SK-N-SH (cell line): ENCODE measurements around the gene PYY. TPM values are rescaled to one million over a fixed set of nuclear protein-coding genes. Genes with fewer than 3 reads are reported as not detected.

ENCODE experiments used
- CTCF ChIA-PET: fragments of 300-600, 350-600 bp; formaldehyde crosslinking; extraction: SDS; loops from one replicate; lab custom pipeline; 2021; lab: Yijun Ruan, JAX
- POLR2A ChIA-PET: fragments of 350-600 bp; sonication (Branson Sonifier 250); formaldehyde crosslinking; extraction: SDS; loops from one replicate; lab custom pipeline; 2020; ENCODE audit warnings: antibody characterized with exemption, inconsistent platforms; lab: Yijun Ruan, JAX
- DNase-seq: peaks from one replicate; pipeline ENCODE4 v3.0.0; 2012
- H2AFZ ChIP-seq: fragments of 200-600 bp; sonication (generic); 2 replicates; pipeline ENCODE4 v1.8.1; 2016; ENCODE audit warnings: antibody characterized with exemption, mild to moderate bottlenecking, low read depth
- H3F3A ChIP-seq: fragments of 200-600 bp; sonication (generic); replicated peaks from 2 replicates; pipeline ENCODE3; 2016; ENCODE audit warnings: antibody characterized with exemption, mild to moderate bottlenecking; ENCODE audit not compliant: insufficient read depth
- H3K27ac ChIP-seq, 2 experiments: fragments of 200-500 bp in 1 of 2; fragments of 200-600 bp in 1 of 2; sonication (Bioruptor generic) in 1 of 2; sonication (generic), shearing (Covaris generic) in 1 of 2; 2 replicates each; pipeline versions ENCODE4 v1.5.1 to v1.6.1; 2014 to 2016; ENCODE audit warnings: low read depth in 2 of 2, inconsistent platforms in 1 of 2, low read length in 1 of 2, mild to moderate bottlenecking in 1 of 2, mixed read lengths in 1 of 2
- H3K27me3 ChIP-seq: fragments of 200-600 bp; sonication (generic), shearing (Covaris generic); 2 replicates; pipeline ENCODE4 v1.6.1; 2016; ENCODE audit warnings: mixed run types; ENCODE audit not compliant: insufficient read depth
- H3K36me3 ChIP-seq, 2 experiments: fragments of 200-500 bp in 1 of 2; fragments of 200-600 bp in 1 of 2; sonication (Bioruptor generic) in 1 of 2; sonication (generic) in 1 of 2; replicated peaks in 1 of 2; 2 replicates each; pipeline versions ENCODE3 to v1.5.1; 2014 to 2016; ENCODE audit warnings: low read length in 1 of 2, mild to moderate bottlenecking in 1 of 2; ENCODE audit not compliant: insufficient read depth in 2 of 2, control insufficient read depth in 1 of 2
- H3K4me1 ChIP-seq, 2 experiments: fragments of 200-500 bp in 1 of 2; fragments of 200-600 bp in 1 of 2; sonication (Bioruptor generic) in 1 of 2; sonication (generic), shearing (Covaris generic) in 1 of 2; 2 replicates each; pipeline versions ENCODE4 v1.5.1 to v1.6.1; 2014 to 2016; ENCODE audit warnings: low read depth in 1 of 2, low read length in 1 of 2, mixed run types in 1 of 2; ENCODE audit not compliant: insufficient read depth in 2 of 2, control insufficient read depth in 1 of 2
- H3K4me2 ChIP-seq: fragments of 200-600 bp; sonication (generic), shearing (Covaris generic); 2 replicates; pipeline ENCODE4 v1.6.1; 2017; ENCODE audit warnings: mixed run types
- H3K4me3 ChIP-seq, 2 experiments: fragments of 200-500 bp in 1 of 2; fragments of 200-600 bp in 1 of 2; sonication (Bioruptor generic) in 1 of 2; sonication (generic), shearing (Covaris generic) in 1 of 2; 2 replicates each; pipeline versions ENCODE4 v1.5.1 to v1.8.1; 2014 to 2016; ENCODE audit warnings: low read depth in 2 of 2, inconsistent platforms in 1 of 2, low read length in 1 of 2, mild to moderate bottlenecking in 1 of 2, mixed read lengths in 1 of 2, moderate library complexity in 1 of 2
- H3K79me2 ChIP-seq: fragments of 200-600 bp; sonication (generic); 2 replicates; pipeline ENCODE4 v1.8.1; 2017; ENCODE audit warnings: mild to moderate bottlenecking; ENCODE audit not compliant: insufficient read depth
- H3K9ac ChIP-seq: fragments of 200-600 bp; sonication (generic); 2 replicates; pipeline ENCODE4 v1.6.1; 2017; ENCODE audit warnings: mixed run types
- H3K9me2 ChIP-seq: fragments of 200-600 bp; sonication (generic); 2 replicates; pipeline ENCODE4 v1.6.1; 2017; ENCODE audit warnings: mixed run types
- H3K9me3 ChIP-seq: fragments of 200-600 bp; sonication (generic); 2 replicates; pipeline ENCODE4 v1.6.1; 2017; ENCODE audit warnings: mixed run types, mild to moderate bottlenecking, moderate library complexity
- H4K20me1 ChIP-seq: fragments of 200-600 bp; sonication (generic); 2 replicates; pipeline ENCODE4 v1.6.1; 2017; ENCODE audit warnings: mild to moderate bottlenecking, mixed run types; ENCODE audit not compliant: insufficient read depth
- CHD2 ChIP-seq: fragments of 150-350 bp; IDR thresholded peaks from 2 replicates; pipeline ENCODE4 v1.6.1; 2018; ENCODE audit warnings: low read length; ENCODE audit not compliant: partially characterized antibody
- EP300 ChIP-seq, 2 experiments: IDR thresholded peaks; 2 replicates each; pipeline versions ENCODE4 v1.4.0 to v1.6.1; 2012; ENCODE audit warnings: borderline replicate concordance in 1 of 2, low read depth in 1 of 2, low read length in 1 of 2
- FOXM1 ChIP-seq: IDR thresholded peaks from 2 replicates; pipeline ENCODE4 v1.4.0; 2012; ENCODE audit warnings: low read depth, mild to moderate bottlenecking
- MAX ChIP-seq: IDR thresholded peaks from 2 replicates; pipeline ENCODE4 v1.4.0; 2012; ENCODE audit warnings: low read depth
- POLR2AphosphoS5 ChIP-seq: IDR thresholded peaks from 2 replicates; pipeline ENCODE4 v1.6.1; 2012; ENCODE audit warnings: low read depth, low read length
- RAD21 ChIP-seq: IDR thresholded peaks from 2 replicates; pipeline ENCODE4 v1.6.1; 2012; ENCODE audit warnings: mild to moderate bottlenecking, low read length
- REST ChIP-seq: IDR thresholded peaks from 2 replicates; pipeline ENCODE4 v1.6.1; 2012; ENCODE audit warnings: mild to moderate bottlenecking, low read depth, low read length, moderate library complexity
- RFX5 ChIP-seq: IDR thresholded peaks from 2 replicates; pipeline ENCODE4 v1.6.1; 2012; ENCODE audit warnings: mild to moderate bottlenecking, improper control_type of control experiment, low read length
- SMC3 ChIP-seq: IDR thresholded peaks from 2 replicates; pipeline ENCODE4 v1.6.1; 2012; ENCODE audit warnings: low read depth, low read length, improper control_type of control experiment
- TAF1 ChIP-seq: IDR thresholded peaks from 2 replicates; pipeline ENCODE4 v1.6.1; 2012; ENCODE audit warnings: low read depth, mild to moderate bottlenecking, low read length, moderate library complexity, borderline replicate concordance
- YY1 ChIP-seq: IDR thresholded peaks from 2 replicates; pipeline ENCODE4 v1.4.0; 2012; ENCODE audit warnings: low read depth, mild to moderate bottlenecking
- WGBS: methylation state at CpG from one replicate; pipeline ENCODE4 v1.1.6; 2017; ENCODE audit warnings: low lambda C conversion rate; 5-methylcytosine and 5-hydroxymethylcytosine counted together
- polyA plus RNA-seq, 3 experiments: library from polyadenylated mRNA; depleted of rRNA; stranded (reverse); fragments of >200 nt; gene quantifications; 2 replicates each; pipeline ENCODE4 v1.2.3, GENCODE V29; 2012
- TF ChIP-seq, protein P1 (sequence below): IDR thresholded peaks from 2 replicates; pipeline ENCODE4 v1.4.0; 2012; ENCODE audit warnings: low read depth, borderline replicate concordance

Gene PYY
- polyA plus RNA-seq, 1 of the 3 experiments (the other 2 are of a cell fraction) = 0.21 TPM

DNA sequence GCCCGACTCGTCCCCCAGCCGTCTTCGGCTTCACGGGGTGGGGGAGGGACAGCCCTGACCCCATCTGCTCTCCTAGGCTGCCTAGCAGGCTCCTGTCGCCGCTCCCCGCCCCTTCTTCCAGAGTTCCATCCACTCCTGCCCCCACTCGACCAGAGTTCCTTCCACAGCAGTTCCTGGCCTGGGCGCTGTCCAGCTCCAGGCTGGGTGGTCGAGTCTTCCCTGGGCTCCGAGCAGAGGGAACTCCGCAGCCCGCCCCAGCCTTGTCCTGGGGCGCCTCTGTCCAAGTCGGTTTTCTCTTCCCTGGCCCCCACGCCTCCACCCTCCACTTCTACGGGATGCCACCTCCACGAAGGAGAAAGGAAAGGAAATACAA lies 1.4 kb downstream of the PYY start:
- peak; percentile 81 for TF ChIP-seq REST
- TF ChIP-seq, protein P1, sequence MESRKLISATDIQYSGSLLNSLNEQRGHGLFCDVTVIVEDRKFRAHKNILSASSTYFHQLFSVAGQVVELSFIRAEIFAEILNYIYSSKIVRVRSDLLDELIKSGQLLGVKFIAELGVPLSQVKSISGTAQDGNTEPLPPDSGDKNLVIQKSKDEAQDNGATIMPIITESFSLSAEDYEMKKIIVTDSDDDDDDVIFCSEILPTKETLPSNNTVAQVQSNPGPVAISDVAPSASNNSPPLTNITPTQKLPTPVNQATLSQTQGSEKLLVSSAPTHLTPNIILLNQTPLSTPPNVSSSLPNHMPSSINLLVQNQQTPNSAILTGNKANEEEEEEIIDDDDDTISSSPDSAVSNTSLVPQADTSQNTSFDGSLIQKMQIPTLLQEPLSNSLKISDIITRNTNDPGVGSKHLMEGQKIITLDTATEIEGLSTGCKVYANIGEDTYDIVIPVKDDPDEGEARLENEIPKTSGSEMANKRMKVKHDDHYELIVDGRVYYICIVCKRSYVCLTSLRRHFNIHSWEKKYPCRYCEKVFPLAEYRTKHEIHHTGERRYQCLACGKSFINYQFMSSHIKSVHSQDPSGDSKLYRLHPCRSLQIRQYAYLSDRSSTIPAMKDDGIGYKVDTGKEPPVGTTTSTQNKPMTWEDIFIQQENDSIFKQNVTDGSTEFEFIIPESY = no peak
- TF ChIP-seq, all 33 proteins: peak for 1
- H3K9me2 ChIP-seq = no peaks in the 10 kb centered on the region
- H2AFZ ChIP-seq = no peak overlapping the region
- no peak overlapping the region for H3K4me3 ChIP-seq
- H3K27ac ChIP-seq = no peak overlapping the region
- 76% methylated on average over 15 of the region's 19 CpGs for WGBS
- POLR2A ChIA-PET = no interaction called here
- H3K4me1 ChIP-seq = no peaks in the 10 kb centered on the region
- H3K27me3 ChIP-seq = no peaks in the 10 kb centered on the region
- CTCF ChIA-PET = interaction anchor here (0.9 to 18.2 kb wide), 3 partner anchors 8 to 89 kb away, joined by 3 to 638 read pairs (median 3); partner anchors contain the start of genes NAGS and TMEM101
- no peaks in the 10 kb centered on the region for H3F3A ChIP-seq
- no peak overlapping the region for H3K9ac ChIP-seq
- H4K20me1 ChIP-seq = no peaks in the 10 kb centered on the region
- no peaks in the 10 kb centered on the region for H3K79me2 ChIP-seq
- no peaks in the 10 kb centered on the region for H3K36me3 ChIP-seq
- no peak overlapping the region for H3K4me2 ChIP-seq
- H3K9me3 ChIP-seq = no peaks in the 10 kb centered on the region
- no peak for DNase-seq

GRCh38 chr17:43951750-43952149 lies 2.0 kb downstream of the PYY start:
- Histone ChIP-seq H3K9me3 (no peaks in the 10 kb centered on the region), H3K4me2 (no peak overlapping the region), H3K36me3 (no peaks in the 10 kb centered on the region), H3K9ac (no peak overlapping the region), H3K27me3 (no peaks in the 10 kb centered on the region), H4K20me1 (no peaks in the 10 kb centered on the region), H3K9me2 (no peaks in the 10 kb centered on the region), H3K27ac (no peak overlapping the region), H3F3A (no peaks in the 10 kb centered on the region), H3K4me1 (no peaks in the 10 kb centered on the region), H3K79me2 (no peaks in the 10 kb centered on the region), H2AFZ (no peak overlapping the region), H3K4me3 (no peak overlapping the region)
- POLR2A ChIA-PET = no interaction called here
- CTCF ChIA-PET = interaction anchor here (0.7 to 18.2 kb wide), 4 partner anchors 8 to 1351 kb away, joined by 3 to 638 read pairs (median 3); partner anchors contain the start of genes NAGS and TMEM101
- TF ChIP-seq POLR2AphosphoS5 (no peak), RFX5 (no peak), REST (no peak), CHD2 (no peak), EP300 (IDR thresholded peaks at IDR 0.05; ENCODE audit: borderline replicate concordance in 1 of 2, low read depth in 1 of 2, low read length in 1 of 2) (no peak), SMC3 (no peak), RAD21 (no peak), TAF1 (no peak), YY1 (no peak), MAX (no peak), FOXM1 (no peak)
- TF ChIP-seq, protein P1 = no peak
- no peak for DNase-seq
- 74% methylated on average over 4 of the region's 4 CpGs for WGBS
